Adrenal gland (tissue), 5 donors: ENCODE measurements around the gene KCNJ15.

Experiments used
- POLR2A ChIP-seq, 2 donors: fragments of 450-650 bp; IDR thresholded peaks; one replicate each; pipeline ENCODE4 v1.6.1; 2017; ENCODE audit warnings: antibody characterized with exemption in 2 of 2, mild to moderate bottlenecking in 2 of 2, moderate library complexity in 1 of 2
- TF ChIP-seq, protein P1 (sequence below), 6 experiments: fragments of 450-650 bp in 4 of 6; fragments of 200-600 bp in 2 of 6; sonication (generic) in 1 of 6; IDR thresholded peaks; 1 replicate in 5 of 6; 2 replicates in 1 of 6; pipeline versions ENCODE4 v1.5.1 to v1.8.0; 2016 to 2021; ENCODE audit warnings: antibody characterized with exemption in 6 of 6, mild to moderate bottlenecking in 2 of 6, moderate library complexity in 1 of 6
- donor health status: DM: no; HTN: no; CAD: no.

DNA sequence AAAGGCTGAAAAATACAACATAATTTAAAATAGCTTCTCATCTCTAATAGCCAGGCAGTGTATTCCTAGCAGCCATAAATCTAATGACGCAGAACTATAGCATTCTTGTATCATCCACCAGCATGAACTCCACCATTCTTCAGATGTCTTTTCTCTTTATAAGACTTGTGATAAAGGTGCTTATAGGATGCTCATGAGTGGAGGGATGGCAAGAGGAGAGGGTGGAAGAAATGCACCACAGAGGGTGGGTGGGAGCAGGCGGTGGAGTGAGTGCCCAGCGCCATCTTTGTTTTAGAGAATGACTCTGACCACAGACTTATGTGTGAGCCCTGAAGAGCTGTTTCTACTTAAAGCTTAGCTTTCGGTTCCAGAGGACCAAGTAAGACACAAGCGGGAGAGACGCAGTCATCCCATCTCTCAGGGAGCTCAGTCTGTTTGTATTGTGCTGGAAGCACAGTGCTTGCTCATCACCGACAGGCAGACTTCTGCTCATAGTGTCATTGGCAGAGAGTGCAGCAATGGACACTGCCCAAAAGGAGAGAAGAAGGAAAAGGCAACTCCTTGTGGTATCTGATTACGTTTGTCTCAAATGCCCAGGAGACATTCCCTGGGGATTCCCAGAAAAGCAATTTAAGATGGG is 65.6 kb downstream of the KCNJ15 start:
- no peak for TF ChIP-seq POLR2A (IDR thresholded peaks at IDR 0.05)
- TF ChIP-seq, protein P1, sequence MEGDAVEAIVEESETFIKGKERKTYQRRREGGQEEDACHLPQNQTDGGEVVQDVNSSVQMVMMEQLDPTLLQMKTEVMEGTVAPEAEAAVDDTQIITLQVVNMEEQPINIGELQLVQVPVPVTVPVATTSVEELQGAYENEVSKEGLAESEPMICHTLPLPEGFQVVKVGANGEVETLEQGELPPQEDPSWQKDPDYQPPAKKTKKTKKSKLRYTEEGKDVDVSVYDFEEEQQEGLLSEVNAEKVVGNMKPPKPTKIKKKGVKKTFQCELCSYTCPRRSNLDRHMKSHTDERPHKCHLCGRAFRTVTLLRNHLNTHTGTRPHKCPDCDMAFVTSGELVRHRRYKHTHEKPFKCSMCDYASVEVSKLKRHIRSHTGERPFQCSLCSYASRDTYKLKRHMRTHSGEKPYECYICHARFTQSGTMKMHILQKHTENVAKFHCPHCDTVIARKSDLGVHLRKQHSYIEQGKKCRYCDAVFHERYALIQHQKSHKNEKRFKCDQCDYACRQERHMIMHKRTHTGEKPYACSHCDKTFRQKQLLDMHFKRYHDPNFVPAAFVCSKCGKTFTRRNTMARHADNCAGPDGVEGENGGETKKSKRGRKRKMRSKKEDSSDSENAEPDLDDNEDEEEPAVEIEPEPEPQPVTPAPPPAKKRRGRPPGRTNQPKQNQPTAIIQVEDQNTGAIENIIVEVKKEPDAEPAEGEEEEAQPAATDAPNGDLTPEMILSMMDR (IDR thresholded peaks at IDR 0.05) = no peak
